Measurements from ENCODE around the gene ZNF385D. TPM values are rescaled to one million over a fixed set of nuclear protein-coding genes. Genes with fewer than 3 reads are reported as not detected.

ZNF385D gene
- total RNA-seq, 1 experiment from 2014 or later: not detected

- no peak overlapping the region for H3K4me3 Mint-ChIP-seq (ENCODE audit: unreplicated experiment)
- Histone ChIP-seq H3K9me3 (no peaks in the 10 kb centered on the region), H3K36me3 (ENCODE audit: control insufficient read depth, insufficient read depth, low read length) (no peaks in the 10 kb centered on the region), H3K27me3 (replicated peaks; ENCODE audit: control insufficient read depth, insufficient read depth, low read length) (no peaks in the 10 kb centered on the region), H3K4me3 (ENCODE audit: low read depth, low read length) (no peak overlapping the region), H3K4me1 (no peaks in the 10 kb centered on the region)
- DNase-seq: no peak
- H3K4me1 Mint-ChIP-seq (ENCODE audit: low read depth, unreplicated experiment): no peaks in the 10 kb centered on the region
- no TSS peak for BruUV-seq (replicated peaks)
- H3K27me3 Mint-ChIP-seq (ENCODE audit: insufficient read depth, unreplicated experiment): no peaks in the 10 kb centered on the region
- ChIA-PET CTCF (no interaction called here), POLR2A (no interaction called here)
- H3K27ac Mint-ChIP-seq (ENCODE audit: unreplicated experiment): no peak overlapping the region
- no peaks in the 10 kb centered on the region for H3K9me3 Mint-ChIP-seq (ENCODE audit: unreplicated experiment)
- TF ChIP-seq CTCF (IDR thresholded peaks at IDR 0.05; ENCODE audit: insufficient read depth in 1 of 2, low read depth in 1 of 2, low read length in 1 of 2, severe bottlenecking in 1 of 2, unreplicated experiment in 1 of 2): no peak
- intact Hi-C loops (cut with micrococcal nuclease; ENCODE audit: unreplicated experiment): no loop called here
- H3K36me3 Mint-ChIP-seq (ENCODE audit: insufficient read depth, unreplicated experiment): no peaks in the 10 kb centered on the region
Measured at GRCh38 chr3:21697707-21698106, 53.3 kb downstream of the ZNF385D start.

GRCh38 chr3:21694506-21694905 is 56.5 kb downstream of the ZNF385D start:
- Histone ChIP-seq H3K4me1 (no peaks in the 10 kb centered on the region), H3K9me3 (no peaks in the 10 kb centered on the region), H3K27me3 (replicated peaks; ENCODE audit: control insufficient read depth, insufficient read depth, low read length) (no peaks in the 10 kb centered on the region), H3K36me3 (ENCODE audit: control insufficient read depth, insufficient read depth, low read length) (no peaks in the 10 kb centered on the region), H3K4me3 (ENCODE audit: low read depth, low read length) (no peak overlapping the region)
- Mint-ChIP-seq H3K27me3 (ENCODE audit: insufficient read depth, unreplicated experiment) (peaks cover 9% of the 10 kb centered on the region), H3K27ac (ENCODE audit: unreplicated experiment) (no peak overlapping the region), H3K4me1 (ENCODE audit: low read depth, unreplicated experiment) (no peaks in the 10 kb centered on the region), H3K9me3 (ENCODE audit: unreplicated experiment) (no peaks in the 10 kb centered on the region), H3K36me3 (ENCODE audit: insufficient read depth, unreplicated experiment) (no peaks in the 10 kb centered on the region), H3K4me3 (ENCODE audit: unreplicated experiment) (no peak overlapping the region)
- intact Hi-C loops (cut with micrococcal nuclease; ENCODE audit: unreplicated experiment): no loop called here
- TF ChIP-seq CTCF (IDR thresholded peaks at IDR 0.05; ENCODE audit: insufficient read depth in 1 of 2, low read depth in 1 of 2, low read length in 1 of 2, severe bottlenecking in 1 of 2, unreplicated experiment in 1 of 2): no peak
- ChIA-PET CTCF (no interaction called here), POLR2A (no interaction called here)
- no TSS peak for BruUV-seq (replicated peaks)
- no peak for DNase-seq

- no TSS peak for BruUV-seq (replicated peaks)
- no peak overlapping the region for H3K27ac Mint-ChIP-seq (ENCODE audit: unreplicated experiment)
- intact Hi-C loops (cut with micrococcal nuclease; ENCODE audit: unreplicated experiment): no loop called here
Measured at GRCh38 chr3:21691036-21691435, 60.0 kb downstream of the ZNF385D start.

More at GRCh38 chr3:21691036-21691435, 60.0 kb downstream of the ZNF385D start:
- POLR2A ChIA-PET: no interaction called here
- H3K27me3 ChIP-seq (replicated peaks; ENCODE audit: control insufficient read depth, insufficient read depth, low read length): no peaks in the 10 kb centered on the region
- Mint-ChIP-seq H3K9me3 (ENCODE audit: unreplicated experiment) (no peaks in the 10 kb centered on the region), H3K4me3 (ENCODE audit: unreplicated experiment) (no peak overlapping the region), H3K36me3 (ENCODE audit: insufficient read depth, unreplicated experiment) (no peaks in the 10 kb centered on the region), H3K27me3 (ENCODE audit: insufficient read depth, unreplicated experiment) (peaks cover 9% of the 10 kb centered on the region), H3K4me1 (ENCODE audit: low read depth, unreplicated experiment) (no peaks in the 10 kb centered on the region)
- H3K4me1 ChIP-seq: no peaks in the 10 kb centered on the region
- CTCF ChIA-PET: no interaction called here
- H3K36me3 ChIP-seq (ENCODE audit: control insufficient read depth, insufficient read depth, low read length): no peaks in the 10 kb centered on the region
- DNase-seq: no peak
- no peaks in the 10 kb centered on the region for H3K9me3 ChIP-seq
- TF ChIP-seq CTCF (IDR thresholded peaks at IDR 0.05; ENCODE audit: insufficient read depth in 1 of 2, low read depth in 1 of 2, low read length in 1 of 2, severe bottlenecking in 1 of 2, unreplicated experiment in 1 of 2): no peak
- no peak overlapping the region for H3K4me3 ChIP-seq (ENCODE audit: low read depth, low read length)

Data from Caco-2 (cell line).